GM23248 (cell line): ENCODE measurements around the gene ZSWIM9.

Experiments used
- EZH2 ChIP-seq: fragments of 200-600 bp; sonication (generic); IDR thresholded peaks from 2 replicates; pipeline ENCODE4 v1.6.1; 2018; ENCODE audit warnings: antibody characterized with exemption, mild to moderate bottlenecking; ENCODE audit not compliant: insufficient read depth, poor library complexity, severe bottlenecking
- EZH2phosphoT487 ChIP-seq: fragments of 200-600 bp; sonication (generic); IDR thresholded peaks from 2 replicates; pipeline ENCODE4 v1.6.1; 2018; ENCODE audit warnings: antibody characterized with exemption, moderate library complexity, mild to moderate bottlenecking, low read depth; ENCODE audit not compliant: insufficient read depth

DNA sequence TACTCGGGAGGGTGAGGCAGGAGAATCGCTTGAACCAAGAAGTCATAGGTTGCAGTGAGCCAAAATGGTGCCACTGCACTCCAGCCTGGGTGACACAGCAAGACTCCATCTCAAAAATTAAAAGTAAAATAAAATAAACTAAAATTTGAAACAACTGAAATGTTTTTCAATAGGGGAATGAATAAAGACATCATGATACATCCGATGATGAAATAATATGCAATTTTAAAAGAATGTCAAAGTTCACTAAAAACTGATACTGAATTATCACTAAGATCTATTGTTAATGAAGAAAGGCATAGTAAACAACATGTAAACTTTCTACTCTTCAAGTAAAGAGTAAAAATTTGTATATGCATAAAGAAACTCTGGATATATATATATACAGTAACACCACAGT, 76.7 kb downstream of the ZSWIM9 start:
- no peak for TF ChIP-seq EZH2
- no peak for TF ChIP-seq EZH2phosphoT487
